Brain microvascular endothelial cell (primary cell): ENCODE data around the gene RASL12.

ENCODE experiments used
- DNase-seq: peaks from one replicate; pipeline ENCODE4 v3.0.0-alpha.2; 2020
- H3K27ac ChIP-seq: fragments of 250-450 bp; sonication (Bioruptor Pico); 2 replicates; pipeline ENCODE4 v1.5.1; 2020; ENCODE audit warnings: mild to moderate bottlenecking, moderate library complexity
- H3K27me3 ChIP-seq: fragments of 250-450 bp; sonication (Bioruptor Pico); replicated peaks from 2 replicates; pipeline ENCODE4 v1.5.1; 2020; ENCODE audit warnings: mild to moderate bottlenecking
- H3K36me3 ChIP-seq: fragments of 250-450 bp; sonication (Bioruptor Pico); replicated peaks from 2 replicates; pipeline ENCODE4 v1.5.1; 2020; ENCODE audit warnings: mild to moderate bottlenecking
- H3K4me3 ChIP-seq: 2 replicates; pipeline ENCODE4 v1.5.1; 2011; ENCODE audit warnings: low read depth, mild to moderate bottlenecking, control low read depth, low read length, moderate library complexity
- CTCF ChIP-seq: IDR thresholded peaks from 2 replicates; pipeline ENCODE4 v1.5.1; 2011; ENCODE audit warnings: low read depth, mild to moderate bottlenecking, moderate library complexity, low read length, control low read depth, inconsistent platforms; ENCODE audit errors: missing control alignments
- in situ Hi-C: cut with HindIII; loops from 2 replicates; pipeline ENCODE4 v1.10.0; 2017; ENCODE audit warnings: low sequenced_read_pairs, low pct_ligation_motif_present

Gene RASL12

GRCh38 chr15:65085207-65085753, 17.5 kb upstream of the RASL12 start:
- in situ Hi-C loops = no loop called here
- no peaks in the 10 kb centered on the region for H3K27me3 ChIP-seq
- no peaks in the 10 kb centered on the region for H3K36me3 ChIP-seq
- TF ChIP-seq CTCF = no peak
- H3K27ac ChIP-seq = no peak overlapping the region
- no peak for DNase-seq
- H3K4me3 ChIP-seq = no peak overlapping the region

- H3K4me3 ChIP-seq = no peak overlapping the region
- TF ChIP-seq CTCF = no peak
- no peak for DNase-seq
- in situ Hi-C loops = no loop called here
- H3K27me3 ChIP-seq = no peaks in the 10 kb centered on the region
- H3K36me3 ChIP-seq = no peaks in the 10 kb centered on the region
- H3K27ac ChIP-seq = no peak overlapping the region
These were observed 16.9 kb upstream of the RASL12 start for GRCh38 chr15:65084500-65085206.

GRCh38 chr15:65083262-65083701, 15.5 kb upstream of the RASL12 start:
- H3K27ac ChIP-seq = no peak overlapping the region
- TF ChIP-seq CTCF = peak; percentile 58
- peaks cover 5% of the 10 kb centered on the region for H3K27me3 ChIP-seq
- in situ Hi-C loops = no loop called here
- no peak for DNase-seq
- H3K4me3 ChIP-seq = no peak overlapping the region
- no peaks in the 10 kb centered on the region for H3K36me3 ChIP-seq

GRCh38 chr15:65082303-65082953, 14.6 kb upstream of the RASL12 start:
- DNase-seq = no peak
- Histone ChIP-seq H3K27ac (no peak overlapping the region), H3K27me3 (peaks cover 5% of the 10 kb centered on the region), H3K4me3 (no peak overlapping the region), H3K36me3 (no peaks in the 10 kb centered on the region)
- TF ChIP-seq CTCF = no peak
- in situ Hi-C loops = no loop called here

GRCh38 chr15:65081758-65082157, 14.0 kb upstream of the RASL12 start:
- Histone ChIP-seq H3K27me3 (peaks cover 5% of the 10 kb centered on the region), H3K27ac (no peak overlapping the region), H3K36me3 (no peaks in the 10 kb centered on the region), H3K4me3 (no peak overlapping the region)
- TF ChIP-seq CTCF = no peak
- in situ Hi-C loops = no loop called here
- DNase-seq = no peak
